ENCODE results near the gene GGACT.

GGACT gene

DNA sequence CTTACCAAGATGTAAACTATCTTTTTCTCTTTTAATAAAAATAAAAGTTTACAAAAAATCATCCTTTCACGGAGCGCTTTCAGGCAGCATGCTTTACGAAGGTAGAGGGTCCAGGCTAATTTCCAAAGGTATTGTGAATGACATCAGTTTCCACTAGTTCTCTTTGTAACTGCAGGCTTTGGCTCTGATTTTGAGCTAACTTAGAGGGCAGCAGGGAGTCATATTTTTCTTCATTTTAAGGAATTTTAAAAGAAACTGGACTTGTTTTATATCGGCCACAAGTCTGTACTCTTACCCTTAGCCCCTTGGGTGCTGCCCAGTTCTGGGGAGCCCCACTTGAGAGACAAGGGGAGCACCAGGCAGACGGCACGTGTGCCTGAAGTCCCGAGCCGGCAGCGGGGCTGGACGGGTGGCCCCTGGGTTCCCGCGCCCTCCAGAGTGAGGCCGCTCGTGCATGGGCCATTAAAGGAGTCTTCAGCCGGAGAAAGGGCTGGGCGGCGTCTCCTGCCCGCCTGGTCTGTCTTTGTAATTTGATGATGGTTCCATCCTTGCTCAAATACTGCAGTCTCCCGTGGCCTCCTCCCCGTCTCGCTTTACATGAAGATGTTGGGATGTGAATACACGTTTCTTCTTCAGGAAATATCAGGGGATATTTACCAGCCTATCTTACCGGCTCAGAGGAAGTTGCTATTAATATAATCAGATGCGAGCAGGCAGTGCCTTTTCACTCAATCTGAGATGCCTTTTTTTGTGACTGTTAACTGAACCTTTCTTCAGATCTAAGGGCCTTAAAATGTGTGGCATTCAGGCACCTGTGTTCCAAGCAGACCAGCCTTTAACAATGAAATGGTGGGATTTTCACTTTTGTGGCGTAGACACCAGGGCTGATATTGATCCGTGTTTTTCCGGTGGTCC is 67.4 kb downstream of the GGACT start:
- TF ChIP-seq, protein P1, sequence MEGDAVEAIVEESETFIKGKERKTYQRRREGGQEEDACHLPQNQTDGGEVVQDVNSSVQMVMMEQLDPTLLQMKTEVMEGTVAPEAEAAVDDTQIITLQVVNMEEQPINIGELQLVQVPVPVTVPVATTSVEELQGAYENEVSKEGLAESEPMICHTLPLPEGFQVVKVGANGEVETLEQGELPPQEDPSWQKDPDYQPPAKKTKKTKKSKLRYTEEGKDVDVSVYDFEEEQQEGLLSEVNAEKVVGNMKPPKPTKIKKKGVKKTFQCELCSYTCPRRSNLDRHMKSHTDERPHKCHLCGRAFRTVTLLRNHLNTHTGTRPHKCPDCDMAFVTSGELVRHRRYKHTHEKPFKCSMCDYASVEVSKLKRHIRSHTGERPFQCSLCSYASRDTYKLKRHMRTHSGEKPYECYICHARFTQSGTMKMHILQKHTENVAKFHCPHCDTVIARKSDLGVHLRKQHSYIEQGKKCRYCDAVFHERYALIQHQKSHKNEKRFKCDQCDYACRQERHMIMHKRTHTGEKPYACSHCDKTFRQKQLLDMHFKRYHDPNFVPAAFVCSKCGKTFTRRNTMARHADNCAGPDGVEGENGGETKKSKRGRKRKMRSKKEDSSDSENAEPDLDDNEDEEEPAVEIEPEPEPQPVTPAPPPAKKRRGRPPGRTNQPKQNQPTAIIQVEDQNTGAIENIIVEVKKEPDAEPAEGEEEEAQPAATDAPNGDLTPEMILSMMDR (IDR thresholded peaks at IDR 0.05; ENCODE audit: insufficient read depth, missing control alignments) = no peak
- DNase-seq (ENCODE audit: insufficient read length, low spot score) (no peak), FAIRE-seq (no peak)

- DNase-seq (ENCODE audit: insufficient read length, low spot score) (no peak), FAIRE-seq (no peak)
- TF ChIP-seq, protein P1 (IDR thresholded peaks at IDR 0.05; ENCODE audit: insufficient read depth, missing control alignments) = no peak
Measured at GRCh38 chr13:100519626-100520025, 69.0 kb downstream of the GGACT start.

DNA sequence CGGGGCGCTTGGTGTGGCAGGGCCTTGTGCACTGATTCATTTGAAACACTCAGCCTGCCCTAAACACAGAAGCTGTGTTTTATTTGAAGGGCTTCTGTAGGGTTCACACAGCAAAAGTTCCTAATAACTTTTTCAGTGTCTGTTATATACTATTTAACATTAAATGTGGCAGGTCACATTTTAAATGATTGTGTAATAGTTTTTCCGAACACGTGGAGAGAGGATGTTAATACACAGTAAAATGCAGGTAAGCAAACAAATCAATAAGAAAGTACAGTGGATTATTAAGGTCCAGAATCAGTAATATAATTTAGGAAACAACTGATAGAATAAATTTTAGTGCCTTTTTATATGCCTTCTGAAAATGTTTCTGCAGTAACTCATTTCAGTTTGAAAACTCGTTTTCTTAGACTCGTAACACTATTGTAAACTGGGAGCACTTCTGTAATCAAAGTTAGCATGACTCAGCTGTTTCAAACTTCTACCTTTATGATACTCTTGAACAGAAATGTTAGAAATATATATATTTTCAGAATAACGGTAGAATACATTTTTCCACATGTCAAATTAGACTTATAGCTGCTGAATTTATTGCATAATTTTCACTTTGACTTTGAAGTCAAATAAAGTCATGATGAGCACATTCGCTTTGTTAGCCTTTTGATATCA is 70.1 kb downstream of the GGACT start:
- DNase-seq (ENCODE audit: insufficient read length, low spot score) (no peak), FAIRE-seq (no peak)
- TF ChIP-seq, protein P1 (IDR thresholded peaks at IDR 0.05; ENCODE audit: insufficient read depth, missing control alignments) = no peak

DNA sequence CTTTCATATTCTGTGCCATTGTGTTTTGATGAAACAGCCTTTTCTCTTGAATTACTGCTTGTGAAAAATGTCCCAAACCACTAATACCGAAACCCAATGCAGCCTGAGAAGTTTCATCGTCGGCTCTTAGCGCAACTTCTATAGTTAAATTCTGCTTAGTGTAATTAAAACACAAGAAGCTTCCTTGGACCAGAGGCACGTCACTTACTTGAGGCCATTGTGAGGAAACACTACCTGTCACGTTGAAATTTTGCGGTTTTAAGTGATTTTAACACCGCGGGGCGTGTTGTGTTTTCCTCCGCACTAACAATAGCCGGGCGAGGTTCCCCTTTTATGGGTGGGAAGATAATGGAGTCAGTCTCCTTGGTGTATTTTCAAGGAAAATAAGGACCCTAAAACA is 70.9 kb downstream of the GGACT start:
- FAIRE-seq = no peak

DNA sequence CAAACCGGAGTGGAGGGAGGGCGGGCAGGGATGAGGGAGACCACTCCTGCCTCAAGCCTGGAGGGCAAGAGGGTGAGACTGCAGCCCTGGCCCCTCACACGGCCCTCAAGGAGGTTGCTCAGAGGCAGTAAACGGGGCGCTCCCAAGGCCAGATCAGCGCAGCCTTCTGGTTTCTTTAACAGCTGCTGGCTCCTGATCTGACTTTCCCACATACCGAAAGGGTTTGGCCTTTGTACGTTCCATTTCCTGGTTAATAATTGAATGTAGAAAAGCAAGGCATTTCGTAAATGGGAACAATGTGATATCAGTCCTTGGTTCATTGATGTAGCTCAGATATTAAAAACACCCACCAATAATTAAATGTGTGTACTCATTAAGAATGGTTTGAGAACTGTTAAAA is 71.5 kb downstream of the GGACT start:
- no peak for FAIRE-seq
- no peak for DNase-seq (ENCODE audit: insufficient read length, low spot score)
- TF ChIP-seq, protein P1 (IDR thresholded peaks at IDR 0.05; ENCODE audit: insufficient read depth, missing control alignments) = no peak

More for the DNA sequence above, 70.9 kb downstream of the GGACT start:
- no peak for DNase-seq (ENCODE audit: insufficient read length, low spot score)
- TF ChIP-seq, protein P1 (IDR thresholded peaks at IDR 0.05; ENCODE audit: insufficient read depth, missing control alignments) = no peak

DNA sequence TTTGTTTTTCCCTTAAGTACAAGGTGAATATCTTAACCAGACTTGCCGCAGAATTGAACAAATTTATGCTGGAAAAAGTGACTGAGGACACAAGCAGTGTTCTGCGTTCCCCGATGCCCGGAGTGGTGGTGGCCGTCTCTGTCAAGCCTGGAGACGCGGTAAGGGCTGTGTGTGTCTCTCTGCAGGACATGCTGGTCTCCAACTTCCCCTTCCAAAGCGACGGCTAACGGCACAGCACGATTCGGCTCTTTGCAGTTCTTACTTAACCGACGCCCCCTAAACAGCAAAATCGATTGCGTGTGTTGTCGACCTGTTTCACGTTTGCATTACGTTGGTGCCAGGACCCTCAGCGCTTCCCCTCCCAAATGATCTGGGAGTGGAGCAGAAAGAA is 73.2 kb downstream of the GGACT start:
- TF ChIP-seq, protein P1 (IDR thresholded peaks at IDR 0.05; ENCODE audit: insufficient read depth, missing control alignments) = no peak
- no peak for DNase-seq (ENCODE audit: insufficient read length, low spot score)
- no peak for FAIRE-seq

Data from D721Med (cell line).